Mucosa of gallbladder (tissue), 1 donor: ENCODE measurements around the gene PRR5L. TPM values are rescaled to one million over a fixed set of nuclear protein-coding genes. Genes with fewer than 3 reads are reported as not detected.

Source experiments
- DNase-seq: peaks from one replicate; pipeline ENCODE4 v3.0.0-alpha.2; 2020; ENCODE audit warnings: low spot score
- total RNA-seq: library from RNA; stranded (reverse); gene quantifications from one replicate; pipeline ENCODE4 v1.2.1, GENCODE V29; 2021
- donor health status: DM: no; HTN: no; CAD: no.

PRR5L gene
- 32.7 TPM for total RNA-seq

GRCh38 chr11:36295926-36296325, at the start of gene PRR5L:
TSS of gene PRR5L (plus strand) at chr11:36296288. CDS start at chr11:36401122, 104,834 bp downstream.
- no peak for DNase-seq

- DNase-seq: no peak
Measured at GRCh38 chr11:36247493-36247892, 48.6 kb upstream of the PRR5L start.

- no peak for DNase-seq
Measured at GRCh38 chr11:36248436-36248835, 47.7 kb upstream of the PRR5L start.

GRCh38 chr11:36249246-36249645, 46.8 kb upstream of the PRR5L start:
- no peak for DNase-seq

GRCh38 chr11:36251823-36252222, 44.3 kb upstream of the PRR5L start:
- no peak for DNase-seq

- DNase-seq: no peak
Measured at GRCh38 chr11:36253238-36253637, 42.9 kb upstream of the PRR5L start.

GRCh38 chr11:36254713-36255112, 41.4 kb upstream of the PRR5L start:
- no peak for DNase-seq

GRCh38 chr11:36257351-36257750, 38.7 kb upstream of the PRR5L start:
- no peak for DNase-seq

- peak; percentile 40 for DNase-seq
Measured at GRCh38 chr11:36258730-36259360, 37.2 kb upstream of the PRR5L start.

- DNase-seq: no peak
Measured at GRCh38 chr11:36261094-36261493, 35.0 kb upstream of the PRR5L start.

GRCh38 chr11:36264011-36264972, 31.8 kb upstream of the PRR5L start:
- DNase-seq: no peak

GRCh38 chr11:36264973-36265344, 31.1 kb upstream of the PRR5L start:
- DNase-seq: no peak

- DNase-seq: peak; percentile 42
Measured at GRCh38 chr11:36265793-36266628, 30.1 kb upstream of the PRR5L start.

- DNase-seq: no peak
Measured at GRCh38 chr11:36266767-36267166, 29.3 kb upstream of the PRR5L start.

GRCh38 chr11:36268337-36268985, 27.6 kb upstream of the PRR5L start:
- no peak for DNase-seq

- no peak for DNase-seq
Measured at GRCh38 chr11:36270701-36271100, 25.4 kb upstream of the PRR5L start.

GRCh38 chr11:36271794-36272407, 24.2 kb upstream of the PRR5L start:
- DNase-seq: peak; percentile 30

- DNase-seq: no peak
Measured at GRCh38 chr11:36273110-36273509, 23.0 kb upstream of the PRR5L start.

- DNase-seq: no peak
Measured at GRCh38 chr11:36274414-36274813, 21.7 kb upstream of the PRR5L start.

- DNase-seq: no peak
Measured at GRCh38 chr11:36278531-36279282, 17.4 kb upstream of the PRR5L start.
